Ovary (tissue), 3 donors: Measurements from ENCODE around the gene NCF2.
A peak's percentile ranks its signal among the peaks of the same experiment; 100 is the strongest.

Experiments
- CTCF ChIP-seq, 3 donors: fragments of 450-650 bp in 2 of 3; fragments of 200-600 bp in 1 of 3; IDR thresholded peaks; one replicate each; pipeline versions ENCODE4 v1.5.1 to v1.8.0; 2016 to 2022; ENCODE audit warnings: antibody characterized with exemption in 3 of 3, mild to moderate bottlenecking in 1 of 3
- EP300 ChIP-seq: sonication (generic); formaldehyde crosslinking; IDR thresholded peaks from one replicate; pipeline ENCODE4 v1.6.1; 2017; ENCODE audit warnings: antibody characterized with exemption
- POLR2A ChIP-seq: fragments of 450-650 bp; IDR thresholded peaks from one replicate; pipeline ENCODE4 v1.6.1; 2017; ENCODE audit warnings: antibody characterized with exemption, mild to moderate bottlenecking, moderate library complexity
- donor health status: DM: no; HTN: no; CAD: no.

GRCh38 chr1:183543619-183544204, 46.5 kb downstream of the NCF2 start:
- peak in 1 of 3 donors; percentile 21 for TF ChIP-seq CTCF (IDR thresholded peaks at IDR 0.05)
- TF ChIP-seq POLR2A: no peak
- TF ChIP-seq EP300: no peak
